GM19240 (cell line): Measurements from ENCODE around the gene CSMD2.

Experiments used
- DNase-seq: peaks from one replicate; pipeline ENCODE4 v3.0.0; 2011; ENCODE audit warnings: low spot score; ENCODE audit not compliant: insufficient read length

The CSMD2 gene

DNA sequence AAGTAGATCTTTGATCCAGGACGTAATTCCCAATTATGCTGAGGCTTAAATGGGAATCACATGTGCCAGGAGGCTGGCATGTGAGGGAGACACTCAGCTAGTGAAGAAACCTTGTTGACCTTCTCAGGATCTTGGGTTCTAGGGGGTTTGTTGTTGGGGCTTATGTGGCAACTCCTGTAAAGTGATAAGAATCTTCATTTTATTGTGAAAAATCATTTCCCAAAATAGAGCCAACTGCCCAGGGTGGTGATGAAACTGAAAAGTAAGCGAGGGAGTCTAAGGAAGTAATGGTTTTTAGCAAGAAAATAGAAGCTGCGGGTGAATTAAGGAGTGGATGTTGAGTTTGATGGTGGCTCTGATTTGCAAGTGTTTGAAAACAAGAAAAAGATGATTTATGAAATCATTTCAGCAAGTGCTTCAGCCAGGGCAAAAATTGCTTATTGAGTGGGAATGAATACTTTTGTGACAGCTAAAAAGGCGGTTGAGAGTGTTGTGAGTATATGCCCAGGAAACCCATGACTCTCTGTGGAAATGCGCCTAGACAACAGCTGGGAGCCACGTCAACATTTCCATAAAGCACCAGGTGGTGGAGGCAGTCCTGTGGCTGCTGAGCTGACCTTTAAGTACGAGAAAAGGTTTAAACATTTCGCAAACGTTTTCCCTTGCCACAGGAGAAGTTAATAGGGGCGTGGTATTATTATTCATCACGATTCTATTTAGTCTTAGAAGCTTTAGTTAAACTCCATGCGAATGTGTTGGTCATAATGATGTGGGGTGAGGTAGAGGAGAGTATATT is 198.5 kb downstream of the CSMD2 start:
- no peak for DNase-seq

DNA sequence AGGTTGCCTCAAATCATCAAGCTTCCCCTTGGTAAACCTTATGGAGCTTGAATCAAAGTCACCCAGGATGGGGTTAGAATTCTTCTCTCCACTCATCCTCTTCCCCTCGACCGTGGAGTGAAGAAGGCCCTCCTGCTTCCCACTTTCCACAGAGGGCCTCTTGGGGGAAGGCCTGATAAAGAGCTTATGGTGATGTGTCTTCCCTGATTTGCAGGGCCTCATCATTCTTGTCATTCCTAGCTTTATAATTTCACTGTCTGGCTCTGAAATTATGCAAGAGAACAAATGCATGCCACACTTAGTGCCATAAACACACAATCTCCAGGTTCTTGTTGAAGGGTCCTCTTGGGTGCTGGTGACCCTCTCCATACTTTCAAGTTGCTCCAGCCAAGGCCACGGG is 199.9 kb downstream of the CSMD2 start:
- DNase-seq = no peak

DNA sequence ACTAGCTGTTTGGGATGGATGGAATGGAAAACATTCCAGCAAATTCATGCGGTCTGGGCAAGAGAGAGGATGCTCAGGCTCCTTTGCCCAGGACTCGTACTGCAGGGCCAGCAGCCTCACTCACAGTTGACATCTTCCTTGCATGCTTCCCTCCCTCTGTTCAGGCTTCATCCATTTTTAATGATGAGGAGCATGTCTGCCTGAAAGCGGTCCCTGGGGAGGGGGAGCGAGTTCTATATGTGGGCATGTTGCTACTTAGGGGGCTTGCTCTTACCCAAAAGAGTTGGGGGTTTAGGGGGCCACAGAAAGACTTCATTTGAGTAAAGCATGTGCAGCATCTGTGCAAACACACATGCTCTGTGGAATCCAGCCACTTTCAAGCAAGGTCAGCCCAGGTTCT is 203.0 kb downstream of the CSMD2 start:
- no peak for DNase-seq

DNA sequence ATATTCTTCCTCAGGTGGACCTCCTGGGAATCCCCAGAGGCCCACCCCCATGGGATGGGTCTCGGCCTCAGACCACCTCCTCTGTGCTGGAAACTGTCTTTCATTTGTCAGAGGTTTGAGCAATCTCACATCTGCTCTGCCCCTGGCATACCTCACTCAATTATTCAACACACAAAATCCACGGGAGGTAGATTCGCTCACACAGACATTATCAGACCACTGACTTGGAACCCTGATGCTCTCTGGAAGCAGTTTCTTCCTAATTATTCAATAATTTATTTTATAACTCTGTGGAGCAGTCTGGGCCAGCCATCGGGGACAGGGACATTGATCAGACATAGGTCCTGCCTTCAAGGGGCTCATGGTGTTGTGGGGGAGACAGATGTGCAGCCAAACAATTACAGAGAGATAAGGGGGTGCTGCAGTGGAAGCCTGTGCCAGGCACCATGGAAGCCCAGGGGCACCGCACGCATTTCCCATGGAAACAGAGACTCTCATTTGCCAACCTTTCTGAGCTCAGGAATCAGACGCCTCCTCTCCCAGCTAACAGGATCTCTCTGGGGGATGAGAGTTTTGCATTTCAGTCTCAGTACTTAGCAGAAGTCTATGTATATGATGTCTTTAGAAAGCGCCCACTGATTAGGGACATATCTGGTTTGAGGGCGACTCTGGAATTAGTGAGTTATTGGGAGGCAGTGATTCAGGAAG is 204.7 kb downstream of the CSMD2 start:
- no peak for DNase-seq

DNA sequence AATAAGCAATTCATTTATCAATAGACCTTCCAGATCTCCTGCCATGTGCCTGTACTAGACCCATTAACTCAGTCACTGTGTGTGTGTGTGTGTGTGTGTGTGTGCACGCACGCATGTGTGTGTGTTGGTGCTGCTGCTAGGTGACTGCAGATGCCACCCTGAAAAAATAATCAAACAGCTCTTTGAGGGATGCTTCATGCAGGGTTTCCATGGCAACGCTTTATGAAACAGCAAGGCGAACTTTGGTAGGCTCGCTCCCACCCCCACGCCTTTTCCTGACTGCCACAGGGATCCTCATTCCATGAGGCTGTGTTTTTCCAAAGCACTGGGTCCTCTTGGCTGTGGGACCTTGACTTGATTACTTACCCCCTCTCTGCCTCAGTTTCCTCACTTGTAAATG is 207.2 kb downstream of the CSMD2 start:
- DNase-seq = no peak

DNA sequence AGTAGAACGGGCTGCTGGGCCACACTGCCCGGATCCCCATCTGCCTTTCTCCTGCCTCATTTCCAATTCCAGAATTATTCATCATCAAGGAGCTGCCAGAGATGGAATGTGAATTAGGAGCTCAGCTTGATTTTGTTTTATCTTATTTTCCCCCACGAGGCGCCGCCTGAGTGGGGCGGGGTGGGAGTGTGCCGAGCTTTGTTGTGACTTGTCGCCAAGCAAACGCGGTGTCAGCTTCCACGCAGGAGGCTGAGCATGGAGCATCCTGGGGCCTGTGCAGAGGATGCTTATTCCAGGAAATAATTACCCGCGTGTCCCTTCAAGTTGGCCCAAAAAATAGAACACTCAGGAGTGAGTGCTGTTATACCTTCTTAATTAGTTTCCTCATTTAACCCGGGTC is 209.9 kb downstream of the CSMD2 start:
- DNase-seq = no peak

DNA sequence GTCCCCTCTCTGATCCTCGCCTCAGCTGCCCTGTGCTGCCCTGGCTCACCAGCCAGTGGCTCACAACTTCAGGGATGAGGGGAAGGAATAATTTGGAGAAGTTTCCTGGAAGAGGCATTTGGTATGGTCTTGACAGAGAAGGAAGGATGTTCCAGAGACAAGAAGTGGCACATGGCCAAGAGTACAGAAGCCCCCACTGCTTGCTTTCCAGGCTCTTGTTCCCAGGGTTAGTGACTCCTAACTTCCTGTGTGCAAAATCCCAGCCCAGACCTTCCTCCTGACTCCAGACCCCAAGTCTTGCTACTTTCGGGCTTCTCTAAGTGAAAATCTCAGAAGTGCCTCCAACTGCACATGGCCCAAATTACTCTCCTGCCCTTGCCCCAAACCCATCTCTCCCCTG is 215.5 kb downstream of the CSMD2 start:
- DNase-seq = no peak

DNA sequence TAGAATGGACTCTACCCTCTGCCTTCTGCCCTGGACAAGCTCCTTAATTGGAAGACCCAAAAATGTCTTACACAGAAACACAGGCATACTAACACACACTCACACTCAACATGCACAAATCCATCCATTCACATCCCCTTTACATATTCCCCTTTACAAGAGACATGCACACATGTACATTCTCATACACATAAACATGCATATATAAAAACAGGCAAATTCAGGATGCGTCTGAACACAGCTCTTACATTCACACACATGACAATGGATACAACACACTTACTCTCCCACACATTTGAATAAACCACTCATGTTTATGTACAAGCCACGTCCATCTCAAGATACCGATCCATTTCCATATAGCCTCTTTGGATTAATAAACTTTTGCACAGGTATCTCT is 216.7 kb downstream of the CSMD2 start:
- DNase-seq = no peak

DNA sequence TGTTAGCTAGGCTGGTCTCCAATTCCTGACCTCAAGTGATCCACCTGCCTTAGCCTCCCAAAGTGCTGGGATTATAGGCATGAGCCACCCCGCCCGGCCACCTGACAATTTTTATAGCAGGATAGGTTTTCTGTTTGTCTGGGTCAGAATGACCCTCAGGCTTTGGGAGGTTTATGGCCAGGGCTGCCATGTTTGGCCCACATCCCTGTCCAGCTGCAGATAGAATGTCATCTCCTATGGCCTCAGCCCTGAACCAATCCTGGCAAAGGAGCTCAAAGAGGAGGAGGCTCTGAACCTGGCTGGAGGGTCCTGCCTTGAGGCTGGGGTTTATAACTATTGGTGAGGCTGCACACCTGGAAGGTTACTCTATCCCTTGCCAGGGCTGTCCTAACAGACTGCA is 218.2 kb downstream of the CSMD2 start:
- DNase-seq = no peak

DNA sequence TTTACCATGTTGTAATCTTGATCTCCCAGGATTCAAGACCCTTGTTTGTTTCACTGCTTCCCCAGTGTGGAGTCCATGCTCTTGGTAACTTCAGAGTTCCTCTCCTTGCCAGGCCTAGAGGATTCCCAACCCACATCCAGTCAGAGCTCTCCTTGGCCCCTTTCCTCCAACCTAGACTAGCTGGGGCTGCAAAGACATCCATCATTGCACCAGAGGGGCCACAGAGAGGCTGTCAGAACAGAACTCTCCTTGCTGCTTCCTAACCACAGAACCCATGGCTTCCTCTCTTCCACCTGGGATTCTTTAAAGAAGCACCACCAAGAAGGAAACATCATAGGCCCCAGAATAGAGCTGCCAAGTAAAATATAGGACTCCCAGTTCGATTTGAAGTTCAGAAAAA is 220.2 kb downstream of the CSMD2 start:
- DNase-seq = no peak

DNA sequence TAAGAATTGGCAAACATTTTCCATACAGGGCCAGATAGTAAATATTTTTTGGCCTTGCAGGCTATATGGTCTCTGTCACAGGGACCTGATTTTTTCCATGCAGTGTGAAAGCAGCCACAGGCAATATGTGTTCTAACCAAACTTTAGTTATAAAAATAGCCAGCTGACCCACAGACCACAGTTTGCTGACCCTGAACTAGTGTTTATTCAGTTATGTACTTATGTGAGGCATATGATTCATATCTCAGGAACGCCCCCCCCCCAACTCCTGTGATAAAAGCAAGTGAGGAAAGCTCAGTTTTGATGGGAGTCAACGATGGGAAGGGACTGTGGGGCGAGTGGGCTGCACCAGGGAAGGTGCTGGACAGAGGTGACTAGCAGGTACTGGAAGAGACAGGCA is 221.1 kb downstream of the CSMD2 start:
- DNase-seq = no peak

DNA sequence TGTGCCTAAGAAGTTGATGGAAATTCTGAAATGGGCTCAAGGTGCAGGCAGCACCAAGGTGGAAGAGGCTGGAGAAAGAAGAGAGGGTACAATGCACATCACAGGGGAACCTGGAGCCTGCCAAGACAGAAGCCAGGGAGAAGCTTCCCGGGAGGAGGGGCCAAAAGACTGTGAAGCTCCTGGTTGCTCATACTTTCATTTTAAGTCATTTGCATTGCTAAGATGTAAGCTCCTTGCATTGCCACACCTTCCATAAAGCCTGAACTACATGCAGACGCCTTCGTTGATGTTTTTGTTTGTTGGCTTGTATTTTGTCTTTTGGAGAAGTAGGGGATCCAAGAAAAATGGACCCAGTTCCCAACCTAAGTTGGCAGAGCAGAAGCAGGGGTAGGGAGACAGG is 232.2 kb downstream of the CSMD2 start:
- DNase-seq = no peak

DNA sequence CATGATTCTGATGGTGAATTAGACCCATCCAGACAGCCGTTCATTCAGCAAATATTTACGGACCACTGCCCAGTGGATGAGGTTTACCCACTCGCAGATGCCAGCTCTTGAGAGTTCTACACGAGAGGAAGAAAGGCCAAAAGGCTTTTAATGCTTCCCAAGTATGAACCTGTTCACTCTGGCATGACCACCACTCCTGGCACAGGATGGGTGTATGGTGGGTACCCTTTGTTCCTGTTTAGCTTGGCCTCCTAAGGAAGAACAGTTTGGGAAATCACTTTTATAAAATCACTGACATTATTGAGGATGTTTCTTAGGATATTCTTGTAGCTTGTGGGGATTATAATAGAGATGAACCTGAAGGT is 233.9 kb downstream of the CSMD2 start:
- DNase-seq = no peak

DNA sequence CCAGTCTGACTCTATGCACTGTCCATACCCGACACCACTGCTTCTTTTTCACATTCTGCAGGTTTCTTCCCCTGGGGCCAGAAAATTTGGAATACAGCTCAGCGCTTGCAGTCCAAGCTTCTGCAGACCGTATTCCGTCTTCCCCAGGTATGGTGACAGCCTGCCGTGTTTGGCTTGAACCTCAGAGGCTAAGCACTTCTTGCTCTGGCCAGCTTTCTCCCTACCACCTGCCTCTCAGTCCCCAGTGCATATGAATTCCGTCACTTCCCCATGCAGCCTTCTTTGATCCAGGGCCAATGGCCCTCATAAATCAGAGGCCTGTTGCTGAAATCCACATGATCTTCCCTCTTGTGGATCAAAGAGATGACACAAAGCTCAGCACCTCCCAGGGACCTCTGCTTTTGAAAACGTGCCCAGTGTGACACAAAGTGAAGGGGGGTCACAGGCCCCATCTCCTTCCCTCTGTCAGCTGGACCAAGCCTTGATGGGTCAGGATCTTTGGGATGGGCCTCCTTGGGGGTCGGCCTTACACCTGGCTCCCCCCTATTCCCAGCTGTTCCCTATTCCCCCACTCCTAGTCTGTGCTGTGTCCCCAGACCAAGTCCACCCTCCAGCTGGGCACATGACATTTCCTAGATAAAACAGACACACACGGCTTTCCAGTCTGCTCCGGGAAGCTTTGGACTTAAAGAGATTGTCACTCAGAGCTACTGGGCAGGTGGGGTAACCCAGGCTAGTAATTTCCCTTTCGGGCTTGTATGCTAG is 234.5 kb downstream of the CSMD2 start:
- DNase-seq = no peak

DNA sequence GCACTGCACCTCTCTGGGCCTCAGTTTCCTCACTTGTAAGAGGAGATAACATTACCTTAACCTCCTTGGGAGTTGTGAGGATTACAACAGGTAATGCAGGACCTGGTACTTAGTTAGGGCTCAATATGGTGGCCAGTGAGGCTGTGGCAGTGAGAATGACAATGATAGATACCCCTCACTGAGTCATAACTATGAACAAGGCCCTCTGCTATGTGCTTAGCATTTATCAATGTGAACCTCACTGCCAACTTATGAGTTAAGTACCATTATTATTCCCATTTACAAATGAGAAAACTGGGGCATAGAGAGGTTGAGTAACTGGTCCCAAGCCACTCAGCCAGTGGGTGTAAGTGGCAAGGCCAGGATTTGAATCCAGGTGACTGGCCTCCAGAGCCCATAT is 236.8 kb downstream of the CSMD2 start:
- no peak for DNase-seq

DNA sequence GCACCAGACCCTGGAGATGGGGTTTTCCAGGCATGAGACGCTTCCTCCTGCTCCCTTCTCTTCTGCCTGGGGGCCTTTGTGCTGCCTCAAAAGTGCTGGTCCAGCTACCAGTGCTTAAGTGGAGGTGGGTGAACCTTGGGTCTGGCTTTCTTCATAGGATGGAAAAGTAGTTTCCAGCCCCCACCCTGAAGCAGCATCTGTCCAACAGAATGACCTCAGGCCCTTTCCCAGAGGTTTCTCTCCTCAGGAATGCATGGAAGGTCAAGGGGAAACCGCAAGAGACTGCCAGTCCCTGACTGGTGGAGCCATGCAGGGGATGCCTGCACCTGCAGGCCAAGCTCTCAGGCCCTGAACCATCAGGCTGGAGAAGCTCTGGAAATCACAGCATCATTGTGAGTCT is 237.3 kb downstream of the CSMD2 start:
- DNase-seq = no peak

DNA sequence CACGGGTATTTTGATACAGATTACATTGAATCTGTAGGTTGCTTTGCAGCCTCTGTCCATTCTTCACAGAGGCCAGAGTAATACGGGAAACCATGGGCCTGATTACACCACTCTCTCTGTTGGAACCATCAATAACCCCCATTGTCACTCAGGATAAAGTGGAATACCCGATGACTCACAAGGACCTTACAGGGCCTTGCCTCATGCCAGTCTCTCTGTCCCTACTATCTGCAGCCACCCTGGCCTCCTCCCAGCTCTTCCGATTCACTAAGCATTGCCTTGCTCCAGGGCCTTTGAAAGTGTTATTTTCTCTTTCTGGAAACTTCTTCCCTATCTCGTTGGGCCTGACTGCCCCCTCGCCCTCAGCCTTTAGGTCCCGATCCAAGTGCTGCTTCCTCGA is 239.4 kb downstream of the CSMD2 start:
- no peak for DNase-seq

DNA sequence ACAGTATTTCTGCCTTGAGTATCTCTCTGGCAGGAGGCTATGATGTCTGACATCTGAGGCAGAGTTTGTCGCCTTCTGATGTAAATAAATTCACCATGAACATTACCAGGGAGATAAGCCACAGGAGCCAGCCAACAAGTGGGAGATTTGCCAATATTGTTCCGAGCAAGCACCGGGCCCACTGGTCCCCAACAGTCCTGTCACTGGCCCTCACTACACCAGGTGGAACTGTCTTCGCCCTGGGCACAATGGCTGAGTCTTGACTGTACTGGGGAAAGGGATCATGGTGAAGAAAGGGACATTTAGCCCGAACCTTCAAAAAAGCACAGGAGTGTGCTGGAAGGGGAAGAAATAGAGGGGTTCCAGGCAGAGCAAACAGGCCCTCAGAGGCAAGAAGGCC is 243.7 kb downstream of the CSMD2 start:
- DNase-seq = no peak

DNA sequence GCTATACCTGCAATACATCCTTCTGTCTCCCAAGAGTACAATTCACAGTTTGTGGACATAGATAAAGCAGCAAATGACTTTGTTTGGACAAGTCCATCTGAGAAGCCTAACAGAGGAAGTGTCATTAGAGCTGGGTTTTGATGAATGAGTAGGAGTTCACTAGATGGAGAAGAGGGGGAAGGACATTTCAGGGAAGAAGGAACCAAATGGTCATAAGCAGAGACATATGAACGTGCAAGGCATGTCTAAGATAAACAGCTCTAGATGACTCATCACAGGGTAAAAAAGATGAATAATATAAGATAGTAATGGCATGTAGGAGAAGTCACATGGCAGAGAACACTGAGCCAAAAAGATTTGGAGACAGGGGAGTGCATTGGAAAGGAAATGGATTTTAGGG is 246.7 kb downstream of the CSMD2 start:
- no peak for DNase-seq

DNA sequence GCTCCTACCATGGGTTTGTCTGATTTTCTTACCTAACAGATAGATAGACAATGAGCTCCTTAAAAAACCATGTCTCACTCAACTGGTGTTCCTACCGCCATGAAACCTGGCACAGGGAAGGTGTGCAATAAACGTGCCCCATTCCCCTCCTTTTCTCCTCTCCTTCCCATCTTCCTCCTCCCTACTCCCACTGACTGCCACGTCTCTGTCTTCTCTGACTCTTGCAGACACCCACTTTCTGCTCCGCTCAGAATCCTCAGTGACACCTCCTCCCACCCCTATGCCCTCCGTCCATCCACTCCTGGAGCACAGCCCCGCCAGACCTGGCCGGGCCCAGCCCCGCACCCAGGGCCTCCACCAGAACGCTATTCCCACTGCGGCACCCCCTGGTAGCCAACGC is 248.2 kb downstream of the CSMD2 start:
- DNase-seq = no peak

DNA sequence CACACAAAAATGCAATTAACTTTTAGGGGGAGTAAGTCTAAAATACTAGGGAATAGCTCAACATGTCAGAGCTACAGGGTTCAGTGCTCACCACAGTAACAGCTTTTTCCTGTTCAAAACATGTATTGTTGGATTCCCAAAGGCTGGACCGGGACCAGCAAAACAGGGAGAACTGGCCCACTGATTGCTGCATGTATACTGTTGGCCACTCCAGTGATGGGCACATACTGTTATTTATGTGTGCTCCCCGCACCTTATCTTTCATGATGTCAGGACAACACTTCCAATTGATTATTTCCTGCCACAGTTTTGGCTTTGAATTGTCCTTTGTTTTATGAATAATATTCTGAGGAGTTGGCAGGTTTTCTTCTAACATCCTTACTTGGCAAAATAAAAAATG is 250.5 kb downstream of the CSMD2 start:
- DNase-seq = no peak

DNA sequence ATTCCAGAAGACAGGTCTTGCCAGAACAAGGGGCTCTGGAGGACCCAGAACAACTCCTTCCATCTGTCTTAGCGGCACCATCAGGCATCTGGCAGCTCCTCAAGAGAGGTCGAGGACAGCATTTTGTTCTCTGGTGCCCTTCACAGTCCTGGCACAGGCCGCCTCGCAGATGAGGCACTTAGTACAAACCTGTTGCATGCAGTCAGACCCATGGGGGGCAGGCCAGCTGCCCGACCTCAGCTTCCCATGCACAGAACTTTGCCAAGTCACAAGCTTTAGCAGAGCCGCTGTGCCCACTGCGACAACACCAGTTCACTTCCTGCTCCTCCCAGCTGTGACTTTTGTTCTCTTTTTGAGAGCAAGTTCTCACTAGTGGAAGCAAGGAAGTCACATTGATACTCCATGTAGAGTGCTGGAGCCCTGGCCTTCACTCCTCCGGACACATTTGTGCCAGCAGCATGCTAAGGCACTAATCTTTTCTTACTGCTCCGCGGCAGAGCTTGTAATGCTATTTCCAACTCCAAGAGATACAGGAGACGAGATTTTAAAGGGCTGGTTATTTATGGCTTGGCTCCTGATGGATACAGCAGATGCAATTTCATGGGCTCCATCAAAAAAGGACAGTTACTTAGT is 256.6 kb downstream of the CSMD2 start:
- DNase-seq = no peak
